HG03460 (cell line): ENCODE results near the gene EFNA2.

Experiments
- ATAC-seq: cut with Tn5 transposase; IDR thresholded peaks from one replicate; pipeline ENCODE4 v1.9.1; 2021; ENCODE audit not compliant: unreplicated experiment

The EFNA2 gene

GRCh38 chr19:1259876-1260748 lies 25.6 kb upstream of the EFNA2 start:
- ATAC-seq: no peak

- peak; percentile 45 for ATAC-seq
These were observed 24.7 kb upstream of the EFNA2 start for GRCh38 chr19:1260749-1261537.

- ATAC-seq: no peak
These were observed 24.2 kb upstream of the EFNA2 start for GRCh38 chr19:1261538-1261797.

- ATAC-seq: no peak
These were observed 23.7 kb upstream of the EFNA2 start for GRCh38 chr19:1261798-1262622.

GRCh38 chr19:1262623-1263123 lies 23.0 kb upstream of the EFNA2 start:
- ATAC-seq: no peak

GRCh38 chr19:1263188-1263587 lies 22.5 kb upstream of the EFNA2 start:
- ATAC-seq: no peak

- no peak for ATAC-seq
These were observed 20.7 kb upstream of the EFNA2 start for GRCh38 chr19:1264801-1265614.

GRCh38 chr19:1265615-1266128 lies 20.0 kb upstream of the EFNA2 start:
- ATAC-seq: no peak

- ATAC-seq: peak; percentile 22
These were observed 19.4 kb upstream of the EFNA2 start for GRCh38 chr19:1266129-1266915.

- peak; percentile 7 for ATAC-seq
These were observed 18.7 kb upstream of the EFNA2 start for GRCh38 chr19:1266916-1267476.

- ATAC-seq: no peak
These were observed 18.0 kb upstream of the EFNA2 start for GRCh38 chr19:1267477-1268225.

- no peak for ATAC-seq
These were observed 17.2 kb upstream of the EFNA2 start for GRCh38 chr19:1268226-1269064.

GRCh38 chr19:1269065-1269477 lies 16.6 kb upstream of the EFNA2 start, which contains the start of gene CIRBP:
Gene CIRBP, plus strand, starts transcription at chr19:1269332. Its CDS starts 1,602 bp downstream, at chr19:1270934.
- peak; percentile 42 for ATAC-seq

- peak; percentile 27 for ATAC-seq
These were observed 16.0 kb upstream of the EFNA2 start for GRCh38 chr19:1269478-1270212.

- ATAC-seq: no peak
These were observed 15.3 kb upstream of the EFNA2 start for GRCh38 chr19:1270213-1270853.

GRCh38 chr19:1270854-1271527 lies 14.7 kb upstream of the EFNA2 start:
- no peak for ATAC-seq
